ENCODE results near the gene SLC28A3. TPM values are rescaled to one million over a fixed set of nuclear protein-coding genes. Genes with fewer than 3 reads are reported as not detected.

Gene SLC28A3
- total RNA-seq, 1 donor from 2014 or later = 4.0 TPM

- no peak for DNase-seq
Measured at GRCh38 chr9:84239343-84239742, 101.2 kb downstream of the SLC28A3 start.

- DNase-seq = no peak
Measured at GRCh38 chr9:84238652-84239051, 101.9 kb downstream of the SLC28A3 start.

- DNase-seq = no peak
Measured at GRCh38 chr9:84235511-84235910, 105.0 kb downstream of the SLC28A3 start.

- peak; percentile 80 for DNase-seq
Measured at GRCh38 chr9:84230355-84231145, 110.0 kb downstream of the SLC28A3 start.

GRCh38 chr9:84229191-84229590 is 111.4 kb downstream of the SLC28A3 start:
- no peak for DNase-seq

GRCh38 chr9:84228130-84228720 is 112.3 kb downstream of the SLC28A3 start:
- peak; percentile 42 for DNase-seq

- DNase-seq = no peak
Measured at GRCh38 chr9:84226126-84226525, 114.4 kb downstream of the SLC28A3 start.

All from tongue (tissue), 2 donors.